HFFc6 (cell line): ENCODE measurements around the gene ZDHHC22. TPM values are rescaled to one million over a fixed set of nuclear protein-coding genes. Genes with fewer than 3 reads are reported as not detected.
"Not testable (repeated sequence)": the region's sequence is repeated elsewhere in the genome, so short reads cannot be mapped to it uniquely, and the experiment has no call there.

Source experiments
- DNase-seq: peaks from one replicate; pipeline ENCODE4 v3.0.0-alpha.2; 2018
- H3K27ac Mint-ChIP-seq: 2 replicates; pipeline ENCODE4 v1.8.0; 2020; ENCODE audit warnings: mild to moderate bottlenecking, mixed read lengths
- H3K27me3 Mint-ChIP-seq: 2 replicates; pipeline ENCODE4 v1.8.0; 2021; ENCODE audit warnings: mild to moderate bottlenecking, moderate library complexity, mixed read lengths; ENCODE audit not compliant: insufficient read depth
- H3K36me3 Mint-ChIP-seq: 2 replicates; pipeline ENCODE4 v1.8.0; 2021; ENCODE audit warnings: low read depth, mixed read lengths
- H3K4me1 Mint-ChIP-seq: 2 replicates; pipeline ENCODE4 v1.8.0; 2020; ENCODE audit warnings: low read depth, mixed read lengths
- H3K4me3 Mint-ChIP-seq: 2 replicates; pipeline ENCODE4 v1.8.0; 2020; ENCODE audit warnings: mild to moderate bottlenecking, moderate library complexity, mixed read lengths
- H3K9me3 Mint-ChIP-seq: 2 replicates; pipeline ENCODE4 v1.8.0; 2020; ENCODE audit warnings: mild to moderate bottlenecking, mixed read lengths
- CTCF ChIP-seq: fragments of 200-600 bp; sonication (generic); IDR thresholded peaks from 2 replicates; pipeline ENCODE4 v1.5.0; 2021; ENCODE audit warnings: antibody characterized with exemption, mild to moderate bottlenecking
- total RNA-seq, 6 experiments: library from RNA; stranded (reverse); fragmentation: NEBNext Ultra II Directional; extraction: Animal tissue kit (Norgen Biotek cat#: 25700); gene quantifications; 2 replicates in 1 of 6; 3 replicates in 5 of 6; pipeline ENCODE4 v1.2.3, GENCODE V29; 2021

ZDHHC22 gene
- total RNA-seq, 6 experiments from 2014 or later: not detected

- DNase-seq: no peak
Observed at GRCh38 chr14:77178656-77179055, 37.1 kb upstream of the ZDHHC22 start.

GRCh38 chr14:77177702-77178101 is 36.1 kb upstream of the ZDHHC22 start:
- Mint-ChIP-seq H3K27ac (no peak overlapping the region), H3K4me1 (peaks cover 8% of the 10 kb centered on the region), H3K9me3 (no peaks in the 10 kb centered on the region), H3K4me3 (no peak overlapping the region), H3K36me3 (no peaks in the 10 kb centered on the region), H3K27me3 (peaks cover 32% of the 10 kb centered on the region)
- no peak for DNase-seq
- no peak for TF ChIP-seq CTCF

More at GRCh38 chr14:77178656-77179055, 37.1 kb upstream of the ZDHHC22 start:
- TF ChIP-seq CTCF: no peak
- Mint-ChIP-seq H3K4me3 (no peak overlapping the region), H3K27me3 (peaks cover 27% of the 10 kb centered on the region), H3K36me3 (no peaks in the 10 kb centered on the region), H3K4me1 (peaks cover 8% of the 10 kb centered on the region), H3K27ac (no peak overlapping the region), H3K9me3 (no peaks in the 10 kb centered on the region)

- H3K36me3 Mint-ChIP-seq: no peaks in the 10 kb centered on the region; the same call in 1 of the 2 replicates
- peaks cover 8% of the 10 kb centered on the region for H3K4me1 Mint-ChIP-seq
- H3K27me3 Mint-ChIP-seq: peaks cover 29% of the 10 kb centered on the region
- no peak for TF ChIP-seq CTCF
- DNase-seq: no peak
- H3K27ac Mint-ChIP-seq: no peak overlapping the region
- peaks cover 2% of the 10 kb centered on the region; the same call in 1 of the 2 replicates for H3K9me3 Mint-ChIP-seq
- no peak overlapping the region for H3K4me3 Mint-ChIP-seq
Observed at GRCh38 chr14:77175843-77176242, 34.3 kb upstream of the ZDHHC22 start.

- H3K27me3 Mint-ChIP-seq: peaks cover 17% of the 10 kb centered on the region
- peaks cover 13% of the 10 kb centered on the region for H3K9me3 Mint-ChIP-seq
- not testable (repeated sequence) for H3K4me1 Mint-ChIP-seq, DNase-seq, H3K36me3 Mint-ChIP-seq, H3K27ac Mint-ChIP-seq, H3K4me3 Mint-ChIP-seq
Observed at GRCh38 chr14:77173911-77174617, 32.5 kb upstream of the ZDHHC22 start.

GRCh38 chr14:77172916-77173315 is 31.3 kb upstream of the ZDHHC22 start:
- peaks cover 12% of the 10 kb centered on the region for H3K27me3 Mint-ChIP-seq
- peaks cover 13% of the 10 kb centered on the region for H3K9me3 Mint-ChIP-seq
- no peak overlapping the region for H3K4me3 Mint-ChIP-seq
- H3K4me1 Mint-ChIP-seq: peaks cover 8% of the 10 kb centered on the region
- H3K27ac Mint-ChIP-seq: no peak overlapping the region
- peaks cover 6% of the 10 kb centered on the region; the same call in 1 of the 2 replicates for H3K36me3 Mint-ChIP-seq
- TF ChIP-seq CTCF: no peak
- DNase-seq: no peak

GRCh38 chr14:77170045-77170444 is 28.5 kb upstream of the ZDHHC22 start:
- no peak for DNase-seq
- no peak overlapping the region for H3K4me3 Mint-ChIP-seq
- TF ChIP-seq CTCF: no peak
- H3K27me3 Mint-ChIP-seq: peaks cover 15% of the 10 kb centered on the region
- peaks cover 6% of the 10 kb centered on the region; the same call in 1 of the 2 replicates for H3K36me3 Mint-ChIP-seq
- H3K27ac Mint-ChIP-seq: no peak overlapping the region
- H3K4me1 Mint-ChIP-seq: peaks cover 8% of the 10 kb centered on the region
- H3K9me3 Mint-ChIP-seq: peaks cover 13% of the 10 kb centered on the region
